Sigmoid colon (tissue), 7 donors: ENCODE data around the gene NPB. TPM values are rescaled to one million over a fixed set of nuclear protein-coding genes. Genes with fewer than 3 reads are reported as not detected.

ENCODE experiments used
- DNase-seq: peaks from one replicate; pipeline ENCODE4 v3.0.0-alpha.2; 2019
- H3K27ac ChIP-seq, 4 donors: fragments of 200-600 bp; sonication (generic); one replicate each; pipeline ENCODE4 v1.5.1; 2016 to 2019; ENCODE audit warnings: mild to moderate bottlenecking in 1 of 4
- H3K27me3 ChIP-seq, 3 donors: fragments of 200-600 bp; sonication (generic); one replicate each; pipeline ENCODE4 v1.5.1; 2019; ENCODE audit warnings: mild to moderate bottlenecking in 1 of 3
- H3K36me3 ChIP-seq, 4 donors: fragments of 200-600 bp; sonication (generic); one replicate each; pipeline ENCODE4 v1.5.1; 2016 to 2019
- H3K4me1 ChIP-seq, 4 donors: fragments of 200-600 bp; sonication (generic); one replicate each; pipeline ENCODE4 v1.5.1; 2017 to 2019
- H3K4me3 ChIP-seq, 4 donors: fragments of 200-600 bp; sonication (generic); one replicate each; pipeline ENCODE4 v1.5.1; 2017 to 2019; ENCODE audit warnings: mild to moderate bottlenecking in 2 of 4, moderate library complexity in 1 of 4
- H3K9me3 ChIP-seq, 4 donors: fragments of 200-600 bp in 3 of 4; sonication (generic) in 3 of 4; one replicate each; pipeline versions ENCODE4 v1.5.1 to v1.6.1; 2013 to 2019
- EP300 ChIP-seq, 4 donors: sonication (generic); formaldehyde crosslinking; IDR thresholded peaks; one replicate each; pipeline ENCODE4 v1.6.1; 2017; ENCODE audit warnings: antibody characterized with exemption in 4 of 4
- POLR2A ChIP-seq, 2 donors: fragments of 450-650 bp; IDR thresholded peaks; one replicate each; pipeline ENCODE4 v1.6.1; 2016; ENCODE audit warnings: antibody characterized with exemption in 2 of 2, mild to moderate bottlenecking in 2 of 2, moderate library complexity in 2 of 2
- POLR2AphosphoS5 ChIP-seq, 4 donors: sonication (generic); formaldehyde crosslinking; IDR thresholded peaks; one replicate each; pipeline ENCODE4 v1.6.1; 2017; ENCODE audit warnings: antibody characterized with exemption in 4 of 4
- WGBS, 2 donors: extraction: QIAGEN DNeasy Blood & Tissue Kit; methylation state at CpG; one replicate each; pipeline ENCODE4 v1.1.7; 2013; 5-methylcytosine and 5-hydroxymethylcytosine counted together
- intact Hi-C: fragments of 100-400 bp; cut with DNase I; formaldehyde crosslinking; loops from one replicate; pipeline ENCODE4 v1.15.1; 2023
- polyA plus RNA-seq, 3 donors: library from polyadenylated mRNA; stranded (reverse); fragments of 200-250 nt; gene quantifications; one replicate each; pipeline ENCODE4 v1.2.3, GENCODE V29; 2013
- total RNA-seq, 4 donors: library from RNA; depleted of rRNA; stranded (reverse); fragments of >200 nt; gene quantifications; one replicate each; pipeline ENCODE4 v1.1.0, GENCODE V29; 2016
- TF ChIP-seq, protein P1 (sequence below), 4 experiments: fragments of 450-650 bp in 3 of 4; fragments of 200-600 bp in 1 of 4; IDR thresholded peaks; one replicate each; pipeline ENCODE4 v1.5.1; 2016 to 2019; ENCODE audit warnings: antibody characterized with exemption in 4 of 4, mild to moderate bottlenecking in 3 of 4, moderate library complexity in 2 of 4
- donor health status: healthy with polysubstance abuse.
- donor health status: Bipolar disorder and iron deficiency.
- donor health status: healthy.

Gene NPB
- total and polyA plus RNA-seq, 7 donors, result 0.27 to 1.8 (median 0.79) TPM; not detected in 3

DNA sequence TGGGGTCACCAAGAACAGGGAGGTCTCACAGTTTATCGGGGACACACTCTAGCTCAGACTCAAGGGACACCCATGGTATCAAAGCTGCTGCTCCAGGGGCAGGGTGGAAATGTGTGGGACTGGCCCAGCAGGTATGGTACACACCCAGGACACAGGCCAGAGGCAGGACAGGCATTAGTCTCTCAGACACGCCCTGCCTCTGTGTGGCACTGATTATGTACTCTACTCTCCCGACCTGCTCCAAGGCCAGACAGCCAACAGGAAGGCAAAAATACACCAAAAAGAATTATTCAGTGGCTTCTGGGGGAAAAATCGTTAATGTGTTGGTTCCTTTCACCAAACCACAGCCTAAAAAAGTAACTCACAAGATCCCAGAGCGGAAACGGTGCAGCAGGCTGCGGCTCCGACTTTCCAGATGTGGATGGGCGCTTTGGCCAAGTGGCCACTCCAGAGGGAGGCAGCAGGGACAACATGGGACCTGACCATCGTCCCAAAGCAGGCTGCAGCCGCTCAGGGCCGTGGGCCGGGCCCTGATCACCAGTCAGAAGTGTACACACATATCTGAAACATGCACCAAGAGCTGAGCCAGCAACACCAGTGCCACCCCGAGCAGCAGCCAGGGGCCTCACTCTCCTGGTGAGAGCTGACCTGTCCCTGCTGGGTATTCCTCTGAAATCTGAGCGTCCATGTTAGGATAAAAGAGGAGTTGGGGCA is 17.0 kb downstream of the NPB start:
- H3K4me1 ChIP-seq, result peaks cover 0 to 70% (median 60%) of the 10 kb centered on the region in 4 donors
- H3K36me3 ChIP-seq, result peaks cover 12 to 54% (median 34%) of the 10 kb centered on the region in 4 donors
- DNase-seq, result no peak
- H3K4me3 ChIP-seq, result no peak overlapping the region
- no peaks in the 10 kb centered on the region for H3K27me3 ChIP-seq
- no peak for TF ChIP-seq POLR2AphosphoS5 (IDR thresholded peaks at IDR 0.05)
- TF ChIP-seq EP300 (IDR thresholded peaks at IDR 0.05), result no peak
- TF ChIP-seq, protein P1, sequence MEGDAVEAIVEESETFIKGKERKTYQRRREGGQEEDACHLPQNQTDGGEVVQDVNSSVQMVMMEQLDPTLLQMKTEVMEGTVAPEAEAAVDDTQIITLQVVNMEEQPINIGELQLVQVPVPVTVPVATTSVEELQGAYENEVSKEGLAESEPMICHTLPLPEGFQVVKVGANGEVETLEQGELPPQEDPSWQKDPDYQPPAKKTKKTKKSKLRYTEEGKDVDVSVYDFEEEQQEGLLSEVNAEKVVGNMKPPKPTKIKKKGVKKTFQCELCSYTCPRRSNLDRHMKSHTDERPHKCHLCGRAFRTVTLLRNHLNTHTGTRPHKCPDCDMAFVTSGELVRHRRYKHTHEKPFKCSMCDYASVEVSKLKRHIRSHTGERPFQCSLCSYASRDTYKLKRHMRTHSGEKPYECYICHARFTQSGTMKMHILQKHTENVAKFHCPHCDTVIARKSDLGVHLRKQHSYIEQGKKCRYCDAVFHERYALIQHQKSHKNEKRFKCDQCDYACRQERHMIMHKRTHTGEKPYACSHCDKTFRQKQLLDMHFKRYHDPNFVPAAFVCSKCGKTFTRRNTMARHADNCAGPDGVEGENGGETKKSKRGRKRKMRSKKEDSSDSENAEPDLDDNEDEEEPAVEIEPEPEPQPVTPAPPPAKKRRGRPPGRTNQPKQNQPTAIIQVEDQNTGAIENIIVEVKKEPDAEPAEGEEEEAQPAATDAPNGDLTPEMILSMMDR (IDR thresholded peaks at IDR 0.05), result no peak
- no peak for TF ChIP-seq POLR2A (IDR thresholded peaks at IDR 0.05)
- 32 to 71% methylated on average over 15 of the region's 15 CpGs for WGBS, 2 donors
- intact Hi-C loops, result no loop called here
- no peaks in the 10 kb centered on the region for H3K9me3 ChIP-seq
- peak overlapping the region in 2 of 4 donors; percentile 69 to 84 for H3K27ac ChIP-seq

DNA sequence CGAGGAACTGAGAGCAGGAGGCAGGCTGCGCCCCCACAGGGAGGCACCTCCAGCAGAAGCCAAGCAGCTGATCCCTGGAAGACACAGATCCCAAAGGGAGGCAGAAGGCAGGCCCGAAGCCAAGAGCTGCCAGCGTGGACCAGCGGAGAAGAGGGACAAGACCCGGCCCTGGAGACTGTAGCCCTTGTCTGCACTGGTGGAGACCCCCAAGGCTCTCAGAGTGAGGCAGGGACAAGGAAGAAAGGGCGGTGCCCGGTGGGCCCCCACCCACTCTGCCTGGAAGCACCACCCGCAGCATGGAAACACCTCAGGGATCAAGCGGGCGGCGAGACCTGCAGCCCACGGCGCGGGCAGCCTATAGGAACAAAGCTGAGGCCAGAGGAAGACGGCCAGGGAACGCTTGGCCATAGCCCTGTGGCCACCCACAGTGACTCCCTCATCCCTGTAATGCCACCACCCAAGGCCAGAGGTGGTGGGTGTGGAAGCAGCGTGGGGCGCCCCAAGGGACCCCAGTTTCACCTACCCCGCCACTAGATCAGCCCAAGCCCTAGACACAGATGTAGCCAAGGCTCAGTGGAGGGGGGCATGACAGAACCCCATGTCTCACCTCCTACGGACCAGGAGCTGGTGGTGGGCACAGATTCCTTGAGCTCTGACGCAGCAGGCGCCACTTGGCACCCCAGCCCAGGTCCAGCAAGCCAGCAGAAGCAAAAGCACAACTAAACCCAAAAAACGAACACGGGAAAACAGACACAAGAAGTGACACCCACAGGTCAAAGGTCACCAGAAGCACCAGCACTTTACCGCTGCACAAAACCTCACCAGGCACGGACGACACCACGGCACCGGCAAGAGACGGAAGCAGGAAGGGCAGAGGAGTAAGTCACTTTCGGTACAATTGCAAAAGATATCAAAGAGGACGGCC is 18.8 kb downstream of the NPB start:
- intact Hi-C loops, result no loop called here
- H3K4me1 ChIP-seq, result peaks cover 0 to 87% (median 78%) of the 10 kb centered on the region in 4 donors

DNA sequence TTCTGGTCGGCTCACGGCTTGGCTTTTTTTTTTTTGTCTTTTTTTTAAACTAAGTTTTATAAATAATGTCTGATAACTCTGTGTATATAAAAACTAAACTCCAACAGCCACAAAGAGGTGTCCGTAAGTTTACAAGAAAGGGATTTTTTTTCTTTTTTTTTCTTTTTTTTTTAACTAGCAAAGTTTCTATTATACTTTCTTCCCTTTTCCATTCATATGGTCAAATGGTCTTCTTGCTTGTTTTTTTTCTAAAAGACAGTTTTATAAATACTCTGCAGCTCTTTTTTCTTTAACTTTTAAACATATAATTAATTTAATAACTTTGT is 19.5 kb downstream of the NPB start:
- Histone ChIP-seq H3K27ac (no peak overlapping the region), H3K27me3 (no peaks in the 10 kb centered on the region), H3K36me3 (peaks cover 7 to 36% (median 22%) of the 10 kb centered on the region in 4 donors), H3K4me1 (peaks cover 0 to 88% (median 79%) of the 10 kb centered on the region in 4 donors), H3K4me3 (no peak overlapping the region), H3K9me3 (no peaks in the 10 kb centered on the region)
- no peak for TF ChIP-seq POLR2A (IDR thresholded peaks at IDR 0.05)
- TF ChIP-seq, protein P1 (IDR thresholded peaks at IDR 0.05), result no peak
- no peak for TF ChIP-seq POLR2AphosphoS5 (IDR thresholded peaks at IDR 0.05)
- no peak for TF ChIP-seq EP300 (IDR thresholded peaks at IDR 0.05)
- DNase-seq, result no peak
- intact Hi-C loops, result no loop called here
- WGBS, 2 donors, result 91 to 94% methylated on average over 3 of the region's 3 CpGs

More for the DNA sequence above, 18.8 kb downstream of the NPB start:
- 88 to 91% methylated on average over 33 of the region's 33 CpGs for WGBS, 2 donors
- H3K36me3 ChIP-seq, result peaks cover 7 to 36% (median 22%) of the 10 kb centered on the region in 4 donors
- no peaks in the 10 kb centered on the region for H3K9me3 ChIP-seq
- TF ChIP-seq POLR2AphosphoS5 (IDR thresholded peaks at IDR 0.05) (no peak), EP300 (IDR thresholded peaks at IDR 0.05) (no peak), POLR2A (IDR thresholded peaks at IDR 0.05) (no peak)
- TF ChIP-seq, protein P1 (IDR thresholded peaks at IDR 0.05), result no peak
- H3K27ac ChIP-seq, result no peak overlapping the region
- no peak overlapping the region for H3K4me3 ChIP-seq
- no peak for DNase-seq
- no peaks in the 10 kb centered on the region for H3K27me3 ChIP-seq

DNA sequence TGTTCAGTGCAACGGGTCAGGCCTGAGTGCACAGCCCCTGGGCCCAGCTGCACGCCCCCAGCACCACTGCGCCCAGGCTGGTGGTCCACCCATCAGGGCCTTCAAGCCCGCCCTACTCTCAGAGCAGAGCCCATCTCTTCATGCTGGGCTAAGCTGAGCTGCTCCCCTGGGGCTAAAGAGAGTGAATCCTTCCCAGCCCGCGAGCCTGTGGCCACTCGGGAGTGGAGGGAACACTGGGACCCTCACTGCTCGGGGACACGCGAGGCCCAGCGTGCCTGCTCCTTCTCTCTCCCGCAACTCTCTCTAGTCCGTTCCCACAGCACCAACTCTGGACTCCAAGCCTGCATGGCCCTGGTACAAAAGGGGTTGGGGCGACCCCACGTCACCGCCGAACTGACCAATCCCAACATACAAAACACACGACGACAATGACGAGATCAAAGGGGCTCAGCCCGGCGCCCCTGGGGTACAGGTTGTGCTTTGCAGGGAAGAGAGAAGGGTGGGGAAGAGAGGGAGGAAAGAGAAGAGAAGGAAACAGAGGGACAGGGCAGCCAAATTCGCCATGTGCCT is 20.0 kb downstream of the NPB start:
- H3K27me3 ChIP-seq, result no peaks in the 10 kb centered on the region
- TF ChIP-seq EP300 (IDR thresholded peaks at IDR 0.05) (no peak), POLR2AphosphoS5 (IDR thresholded peaks at IDR 0.05) (no peak), POLR2A (IDR thresholded peaks at IDR 0.05) (no peak)
- TF ChIP-seq, protein P1 (IDR thresholded peaks at IDR 0.05), result no peak
- peak overlapping the region in 1 of 4 donors; percentile 42 for H3K4me3 ChIP-seq
- WGBS, 2 donors, result 95 to 96% methylated on average over 23 of the region's 23 CpGs
- peaks cover 7 to 36% (median 22%) of the 10 kb centered on the region in 4 donors for H3K36me3 ChIP-seq
- no peaks in the 10 kb centered on the region for H3K9me3 ChIP-seq
- intact Hi-C loops, result no loop called here
- peaks cover 0 to 83% (median 73%) of the 10 kb centered on the region in 4 donors for H3K4me1 ChIP-seq
- no peak for DNase-seq
- peak overlapping the region in 3 of 4 donors; percentile 28 to 99 (median 75) for H3K27ac ChIP-seq
